ENCODE results near the gene TMOD1.

Gene TMOD1

GRCh38 chr9:97526895-97527575 lies 25.6 kb downstream of the TMOD1 start:
- no peak overlapping the region for H3K9ac ChIP-seq (ENCODE audit: low read length)
- no peak overlapping the region for H3K4me3 ChIP-seq (ENCODE audit: low read length)
- TF ChIP-seq EZH2phosphoT487 (IDR thresholded peaks at IDR 0.05; ENCODE audit: low read depth): no peak
- TF ChIP-seq CTCF (IDR thresholded peaks at IDR 0.05; ENCODE audit: low read depth, low read length): no peak
- no peak overlapping the region for H2AFZ ChIP-seq (ENCODE audit: low read depth, low read length)
- peaks cover 20% of the 10 kb centered on the region for H3K4me1 ChIP-seq (ENCODE audit: low read length)
- no peaks in the 10 kb centered on the region for H3K36me3 ChIP-seq (replicated peaks; ENCODE audit: low read depth, low read length)
- no peak overlapping the region for H3K4me2 ChIP-seq (ENCODE audit: low read length)
- H3K9me3 ChIP-seq (ENCODE audit: insufficient read depth, low read length): no peaks in the 10 kb centered on the region
- H3K79me2 ChIP-seq (ENCODE audit: low read length): no peaks in the 10 kb centered on the region
- H3K27me3 ChIP-seq (ENCODE audit: low read depth, low read length): no peaks in the 10 kb centered on the region
- H3K27ac ChIP-seq (ENCODE audit: low read length): no peak overlapping the region
- H4K20me1 ChIP-seq (ENCODE audit: insufficient read depth, low read length): no peaks in the 10 kb centered on the region

GRCh38 chr9:97527626-97528528 lies 26.4 kb downstream of the TMOD1 start:
- Histone ChIP-seq H3K9ac (ENCODE audit: low read length) (no peak overlapping the region), H3K27me3 (ENCODE audit: low read depth, low read length) (no peaks in the 10 kb centered on the region), H3K4me3 (ENCODE audit: low read length) (no peak overlapping the region), H3K4me1 (ENCODE audit: low read length) (peaks cover 20% of the 10 kb centered on the region), H3K27ac (ENCODE audit: low read length) (no peak overlapping the region), H4K20me1 (ENCODE audit: insufficient read depth, low read length) (no peaks in the 10 kb centered on the region), H3K36me3 (replicated peaks; ENCODE audit: low read depth, low read length) (no peaks in the 10 kb centered on the region), H3K79me2 (ENCODE audit: low read length) (no peaks in the 10 kb centered on the region), H3K4me2 (ENCODE audit: low read length) (no peak overlapping the region), H2AFZ (ENCODE audit: low read depth, low read length) (no peak overlapping the region), H3K9me3 (ENCODE audit: insufficient read depth, low read length) (no peaks in the 10 kb centered on the region)
- no peak for TF ChIP-seq EZH2phosphoT487 (IDR thresholded peaks at IDR 0.05; ENCODE audit: low read depth)
- TF ChIP-seq CTCF (IDR thresholded peaks at IDR 0.05; ENCODE audit: low read depth, low read length): no peak

GRCh38 chr9:97528529-97529230 lies 27.2 kb downstream of the TMOD1 start:
- no peaks in the 10 kb centered on the region for H3K27me3 ChIP-seq (ENCODE audit: low read depth, low read length)
- H3K9ac ChIP-seq (ENCODE audit: low read length): no peak overlapping the region
- no peak overlapping the region for H3K27ac ChIP-seq (ENCODE audit: low read length)
- H3K4me3 ChIP-seq (ENCODE audit: low read length): no peak overlapping the region
- H3K4me2 ChIP-seq (ENCODE audit: low read length): no peak overlapping the region
- TF ChIP-seq EZH2phosphoT487 (IDR thresholded peaks at IDR 0.05; ENCODE audit: low read depth) (no peak), CTCF (IDR thresholded peaks at IDR 0.05; ENCODE audit: low read depth, low read length) (no peak)
- no peaks in the 10 kb centered on the region for H4K20me1 ChIP-seq (ENCODE audit: insufficient read depth, low read length)
- H3K36me3 ChIP-seq (replicated peaks; ENCODE audit: low read depth, low read length): no peaks in the 10 kb centered on the region
- H3K4me1 ChIP-seq (ENCODE audit: low read length): peaks cover 20% of the 10 kb centered on the region
- 0 out of 2 replicates have a peak overlapping the region, but pooled peaks have one; percentile 71 for H2AFZ ChIP-seq (ENCODE audit: low read depth, low read length)
- no peaks in the 10 kb centered on the region for H3K79me2 ChIP-seq (ENCODE audit: low read length)
- H3K9me3 ChIP-seq (ENCODE audit: insufficient read depth, low read length): no peaks in the 10 kb centered on the region

All from OCI-LY3 (cell line).